GM21447 (cell line): ENCODE measurements around the gene KLHL3.

Source experiments
- ATAC-seq: cut with Tn5 transposase; IDR thresholded peaks from one replicate; pipeline ENCODE4 v1.9.1; 2021; ENCODE audit not compliant: unreplicated experiment

KLHL3 gene

DNA sequence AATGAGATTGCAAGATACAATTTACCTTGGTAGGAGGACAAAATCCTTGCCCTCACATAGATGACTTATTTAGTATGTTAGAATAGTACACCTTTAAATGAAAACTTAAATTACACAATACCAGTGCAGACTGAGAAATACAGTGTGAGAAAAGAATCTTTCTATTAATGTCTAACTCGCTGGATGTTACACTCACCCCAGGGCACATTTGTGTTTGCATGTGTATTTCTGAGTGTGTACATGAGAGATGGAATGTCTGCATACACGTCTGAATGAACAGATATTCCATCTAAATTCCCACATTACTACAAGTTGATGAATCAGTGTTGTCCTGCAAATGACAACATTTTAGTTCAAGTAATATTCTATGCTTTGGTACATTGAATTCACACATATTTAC lies 99.8 kb downstream of the KLHL3 start:
- no peak for ATAC-seq

DNA sequence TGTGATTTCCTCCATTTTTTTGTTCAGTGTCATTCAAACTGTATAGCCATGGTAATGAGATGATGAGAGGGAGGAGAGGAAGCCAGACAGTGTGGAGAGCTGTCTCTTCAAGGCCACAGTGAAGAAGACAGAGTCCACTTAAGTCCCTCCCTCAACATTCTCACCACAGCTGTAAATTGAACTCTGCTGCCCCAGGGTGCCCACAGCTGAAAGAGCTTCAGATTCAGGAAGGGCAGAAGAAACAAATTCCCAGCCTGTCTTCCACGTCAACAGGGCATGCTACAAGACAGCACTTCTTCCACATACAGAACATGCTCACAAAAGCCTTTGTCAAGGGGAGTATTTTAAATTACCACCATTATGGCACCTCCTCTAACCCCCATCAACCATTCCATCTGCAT lies 100.4 kb downstream of the KLHL3 start:
- no peak for ATAC-seq

DNA sequence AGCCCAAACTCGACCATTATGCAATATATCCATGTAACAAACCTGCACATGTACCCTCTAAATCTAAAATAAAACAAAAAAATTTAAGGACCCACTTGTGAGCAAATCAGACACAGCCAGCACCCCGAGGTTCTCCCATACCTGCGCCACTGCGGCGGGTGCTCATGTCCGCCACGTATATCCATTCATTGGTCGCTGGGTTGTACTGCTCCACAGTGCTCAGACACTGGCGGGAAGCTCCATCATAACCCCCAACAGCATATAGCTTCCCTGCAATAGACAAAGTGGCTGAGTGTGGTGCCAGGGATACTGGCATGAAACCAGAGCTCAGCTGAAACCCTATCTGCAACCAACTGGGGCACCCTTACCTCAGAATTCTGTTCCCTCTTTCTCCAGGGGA lies 102.0 kb downstream of the KLHL3 start:
- no peak for ATAC-seq

DNA sequence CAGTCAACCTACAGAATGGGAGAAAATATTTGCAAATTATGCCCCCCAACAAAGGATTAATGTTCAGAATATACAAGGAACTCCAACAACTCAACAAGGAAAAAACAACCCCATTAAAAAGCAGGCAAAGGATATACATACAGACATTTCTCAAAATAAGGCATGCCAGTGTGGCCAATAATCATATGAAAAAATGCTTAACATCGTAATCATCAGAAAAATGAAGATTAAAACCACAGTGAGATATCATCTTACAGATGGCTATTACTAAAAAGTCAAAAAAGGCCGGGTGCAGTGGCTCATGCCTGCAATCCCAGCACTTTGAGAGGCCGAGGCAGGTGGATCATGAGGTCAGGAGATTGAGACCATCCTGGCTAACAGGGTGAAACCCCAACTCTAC lies 103.2 kb downstream of the KLHL3 start:
- no peak for ATAC-seq

DNA sequence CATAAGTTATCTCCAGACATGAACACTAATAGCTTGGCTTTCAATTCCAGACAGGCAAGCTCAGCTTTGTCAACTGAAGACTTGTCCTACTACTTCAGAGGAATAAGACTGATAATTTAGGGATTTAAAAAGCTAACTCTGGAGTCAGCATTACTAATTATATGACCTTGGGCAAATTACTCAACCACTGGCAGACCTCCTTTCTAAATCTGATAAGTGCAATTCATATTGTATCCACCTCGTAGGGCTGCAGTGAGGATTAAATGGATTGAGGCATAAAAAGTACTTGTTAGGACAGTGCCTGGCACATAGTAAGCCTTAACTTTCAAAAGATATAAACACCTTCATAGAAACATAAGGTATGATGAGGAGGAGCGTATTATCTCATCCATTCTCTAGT lies 104.4 kb downstream of the KLHL3 start:
- ATAC-seq = no peak

DNA sequence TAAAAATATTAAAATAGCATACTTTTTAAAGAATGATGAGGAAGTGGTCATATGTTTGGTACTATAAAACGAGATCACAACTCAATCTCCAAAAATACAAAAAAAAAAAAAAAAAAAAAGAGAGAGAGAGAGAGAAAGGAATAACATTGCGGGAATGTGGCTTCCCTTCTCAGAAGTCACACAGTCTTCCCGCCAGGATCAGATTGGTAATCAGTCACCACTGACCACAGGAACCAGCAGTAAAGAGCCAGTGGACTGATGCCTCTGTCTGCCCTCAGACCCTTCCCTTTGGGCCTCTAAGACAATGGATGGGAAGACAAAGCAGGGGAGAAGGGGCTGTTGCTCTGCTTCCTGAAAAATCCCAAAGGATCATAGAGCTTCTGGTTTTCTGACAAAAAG lies 104.9 kb downstream of the KLHL3 start:
- ATAC-seq = no peak

DNA sequence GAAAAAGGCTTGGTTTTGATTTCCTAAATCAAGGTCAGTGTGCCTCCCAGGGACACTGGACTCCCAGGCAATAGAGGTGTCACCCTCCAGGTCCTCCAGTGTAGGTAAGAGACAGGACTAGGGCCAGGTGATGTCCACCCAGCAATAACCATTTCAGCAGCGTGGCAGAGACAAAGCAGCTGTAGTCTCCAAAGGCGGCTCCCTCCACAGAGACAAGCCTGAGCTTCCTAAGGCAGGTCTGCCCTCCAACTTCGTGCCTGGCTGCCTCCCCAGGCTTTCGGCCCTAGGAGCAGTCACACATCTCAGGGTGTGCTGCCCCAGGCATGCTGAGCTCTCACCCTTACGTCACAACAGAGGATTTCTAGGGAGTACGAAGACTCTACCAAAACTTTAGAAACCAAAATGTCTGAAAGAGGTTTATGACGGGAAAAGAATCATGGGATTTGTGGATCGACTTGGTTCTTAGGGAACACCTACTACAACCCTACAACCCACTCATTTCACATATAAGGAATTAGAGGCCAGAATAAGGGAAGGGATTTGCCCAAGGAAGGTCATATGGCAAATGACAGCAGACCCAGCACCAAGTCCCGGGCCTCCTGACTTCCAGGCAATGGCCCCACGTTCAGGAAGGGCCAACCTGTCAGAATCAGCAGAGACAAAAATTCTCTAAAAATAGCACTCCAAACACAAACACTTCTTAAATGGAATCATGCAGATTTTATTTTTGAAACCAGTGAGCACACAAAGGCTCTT lies 105.5 kb downstream of the KLHL3 start:
- no peak for ATAC-seq

DNA sequence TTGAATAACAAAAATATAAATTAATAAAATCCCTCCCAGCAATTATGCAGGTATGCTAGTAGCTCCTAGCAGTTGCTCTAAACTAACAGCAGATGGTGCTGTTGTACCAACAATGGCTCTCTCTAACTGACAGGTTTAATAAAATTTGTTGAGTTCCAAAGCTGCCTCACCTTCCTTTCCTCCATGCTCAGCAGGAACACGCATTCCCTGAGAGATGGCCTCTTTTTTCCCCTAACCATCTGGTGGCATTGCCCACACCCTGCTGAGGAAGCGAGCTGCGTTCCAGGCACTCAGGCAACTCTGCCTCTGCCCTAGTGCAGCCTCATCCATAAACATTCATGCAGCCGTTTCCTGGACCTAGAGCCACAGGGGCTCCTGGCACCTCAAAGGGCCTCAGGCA lies 106.2 kb downstream of the KLHL3 start:
- no peak for ATAC-seq

DNA sequence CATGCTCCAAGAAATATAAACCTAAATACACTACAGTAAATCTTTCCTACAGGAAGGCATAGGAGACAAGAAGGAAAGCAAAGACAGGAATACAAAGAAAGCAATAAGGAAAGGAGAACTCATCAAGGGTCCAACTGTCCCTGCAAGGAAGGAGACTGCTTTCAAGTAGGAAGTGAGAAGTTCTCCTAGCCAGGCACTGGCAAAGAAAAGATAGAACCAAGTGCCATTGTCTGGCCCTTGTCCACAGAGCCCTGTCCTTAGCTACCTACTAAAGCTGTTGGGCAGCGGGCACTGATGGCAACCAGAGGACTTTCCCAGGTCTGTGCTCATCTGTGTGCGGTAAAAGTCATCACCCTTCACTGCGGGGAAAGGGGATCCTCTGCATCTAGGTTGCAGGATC lies 108.2 kb downstream of the KLHL3 start:
- ATAC-seq = no peak

DNA sequence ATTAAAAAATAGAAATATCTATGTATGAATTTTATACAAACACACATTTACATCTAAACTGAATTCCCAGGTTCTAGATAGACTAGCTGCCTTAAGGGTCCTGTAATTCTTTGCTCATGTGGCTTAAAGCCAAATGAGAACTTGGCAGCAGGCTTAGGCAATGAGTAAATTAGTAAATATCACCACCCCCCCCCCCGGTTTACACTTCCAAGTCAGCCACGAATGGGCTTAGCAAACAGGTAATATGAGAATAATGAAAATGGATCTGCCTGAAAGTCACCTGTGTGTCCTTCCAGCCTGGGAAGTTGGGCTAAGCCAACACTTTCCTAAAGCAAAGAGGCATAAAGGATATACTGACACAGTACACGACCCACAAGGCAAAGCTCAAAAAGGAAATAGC lies 108.6 kb downstream of the KLHL3 start:
- no peak for ATAC-seq

DNA sequence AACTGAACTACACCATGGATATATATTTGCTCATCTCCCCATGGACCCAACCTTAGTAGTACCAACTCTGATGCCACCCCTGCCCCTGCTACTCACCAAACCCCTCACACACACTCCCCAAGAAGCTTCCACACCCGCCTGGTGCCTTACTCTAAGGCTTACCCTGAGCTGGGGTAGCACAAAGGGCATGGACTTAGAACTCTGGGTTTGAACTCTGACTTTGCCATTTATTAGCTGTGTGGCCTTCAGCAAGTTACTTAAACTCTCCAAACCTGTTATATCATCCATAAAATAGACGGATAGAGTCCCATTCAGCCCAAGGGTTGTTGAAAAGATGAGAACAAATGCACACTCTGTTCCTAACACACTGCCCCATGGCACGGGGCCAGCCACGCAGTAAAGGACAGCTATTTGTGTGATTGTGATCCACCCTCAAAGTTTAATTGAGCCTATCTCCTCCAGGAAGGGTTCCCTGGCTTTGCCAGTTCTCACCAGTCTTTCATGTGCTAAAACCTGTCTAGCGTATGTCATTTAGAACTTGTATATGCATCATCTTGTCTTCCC lies 111.0 kb downstream of the KLHL3 start:
- no peak for ATAC-seq

DNA sequence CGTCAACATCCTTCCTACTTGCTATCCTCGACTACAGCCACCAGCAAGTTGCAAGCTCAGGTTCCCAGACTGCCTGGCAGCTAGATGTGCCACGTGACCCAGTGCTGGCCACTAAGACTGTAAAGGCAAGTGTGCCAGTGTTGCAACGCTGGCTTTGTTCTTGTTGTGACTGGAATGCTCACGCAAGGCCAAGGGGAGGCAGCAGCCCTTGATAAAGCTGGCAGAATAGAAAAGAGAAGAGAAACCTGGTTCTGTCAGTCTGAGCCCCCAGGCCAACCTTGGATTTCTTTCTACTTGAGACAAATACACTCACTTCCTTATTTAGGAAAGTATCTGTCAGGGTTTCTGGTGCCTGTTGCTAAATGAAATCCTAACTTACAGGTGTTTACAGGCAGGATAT lies 113.0 kb downstream of the KLHL3 start:
- no peak for ATAC-seq

DNA sequence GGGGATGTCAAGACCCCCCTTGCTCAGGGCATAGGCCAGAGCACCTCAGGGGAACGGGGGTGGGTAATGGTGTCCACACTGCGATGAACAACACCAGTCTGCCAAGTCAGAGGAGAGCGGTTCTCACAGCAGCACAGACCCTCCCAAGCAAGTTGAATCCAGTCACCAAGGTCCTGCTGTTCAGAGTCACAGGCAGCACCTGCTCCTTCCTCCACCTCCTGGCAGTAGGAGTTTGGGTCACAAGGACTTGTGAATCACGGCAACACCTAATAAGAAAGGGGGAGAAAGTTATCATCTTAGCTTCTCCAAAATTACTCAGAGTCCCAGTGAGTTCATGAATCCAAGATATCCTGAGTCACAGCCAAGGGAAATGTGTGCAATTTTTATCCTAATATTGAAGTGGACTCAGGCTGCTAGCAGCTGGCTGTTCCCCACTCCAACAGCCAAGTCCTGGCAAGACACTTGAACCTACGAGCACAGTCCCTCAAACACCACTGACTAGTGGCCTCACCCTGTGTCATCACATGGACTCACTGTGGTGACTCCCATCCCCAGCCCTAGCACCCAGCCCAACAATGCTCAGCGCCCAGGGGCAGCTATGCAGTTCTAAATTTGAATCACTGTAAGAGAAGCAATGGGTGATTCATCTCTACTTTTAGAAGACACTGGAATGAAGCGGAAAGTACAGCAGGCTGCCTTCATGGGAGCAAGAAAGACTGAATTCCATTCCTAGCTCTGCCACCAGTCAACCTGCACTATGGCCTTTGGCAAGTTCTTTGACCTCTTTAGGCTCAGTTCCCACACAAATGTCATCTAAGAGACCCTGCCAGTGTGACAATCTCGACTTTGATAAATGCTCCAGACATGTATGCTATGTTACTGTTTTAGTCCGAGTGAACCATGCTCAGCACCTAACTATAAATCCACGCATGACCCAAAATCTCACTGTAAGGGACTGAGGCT lies 113.7 kb downstream of the KLHL3 start:
- ATAC-seq = no peak

DNA sequence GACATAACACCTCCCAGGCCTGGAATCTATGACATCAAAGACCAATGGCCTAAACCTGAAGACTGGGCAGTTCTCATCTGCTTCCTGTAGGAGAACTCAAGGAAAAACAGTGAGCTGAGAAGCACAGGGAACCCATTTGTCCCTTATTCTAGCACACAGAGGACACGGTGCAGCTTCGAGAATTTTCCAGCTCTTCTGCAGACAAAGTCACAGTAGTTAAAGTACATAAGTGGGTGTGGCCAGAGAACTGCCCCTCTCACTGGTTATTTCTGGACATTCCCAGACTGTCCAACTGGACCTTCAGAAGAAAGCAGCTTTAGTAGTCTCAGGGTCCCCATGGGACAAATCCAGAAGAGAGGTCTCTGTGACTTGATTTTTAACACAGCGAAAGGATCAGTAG lies 114.6 kb downstream of the KLHL3 start:
- ATAC-seq = no peak

DNA sequence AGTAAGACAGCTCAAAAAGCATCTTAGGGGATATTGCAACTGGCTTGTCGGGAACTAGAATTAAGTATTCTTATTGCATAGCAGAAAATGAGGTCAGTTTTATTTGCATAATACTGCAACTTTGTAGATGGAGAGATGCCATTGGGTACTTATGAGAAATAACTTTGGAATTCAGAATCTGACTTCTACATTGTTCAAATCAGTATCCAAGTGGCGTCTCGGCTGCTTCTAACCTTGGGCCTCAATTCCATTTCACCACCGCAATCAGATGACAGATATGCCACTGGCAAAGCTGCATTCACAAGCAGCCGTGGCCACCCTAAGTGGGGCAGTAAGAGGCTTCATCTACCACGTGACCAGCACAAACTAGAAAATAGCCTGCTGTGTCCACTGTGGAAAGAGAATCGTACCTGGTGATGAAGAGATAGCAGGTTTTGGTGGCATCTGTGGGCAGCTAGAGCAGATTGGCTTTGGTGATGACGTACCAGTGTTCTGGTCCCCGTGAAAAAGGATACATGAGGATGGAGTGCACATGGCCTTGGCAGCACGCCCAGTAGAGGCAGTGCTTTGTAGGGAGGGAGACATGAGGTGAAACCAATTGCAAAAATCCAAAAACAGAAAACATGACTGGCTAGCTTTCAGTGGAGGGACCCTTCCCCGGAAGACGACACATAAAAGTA lies 116.6 kb downstream of the KLHL3 start:
- no peak for ATAC-seq

DNA sequence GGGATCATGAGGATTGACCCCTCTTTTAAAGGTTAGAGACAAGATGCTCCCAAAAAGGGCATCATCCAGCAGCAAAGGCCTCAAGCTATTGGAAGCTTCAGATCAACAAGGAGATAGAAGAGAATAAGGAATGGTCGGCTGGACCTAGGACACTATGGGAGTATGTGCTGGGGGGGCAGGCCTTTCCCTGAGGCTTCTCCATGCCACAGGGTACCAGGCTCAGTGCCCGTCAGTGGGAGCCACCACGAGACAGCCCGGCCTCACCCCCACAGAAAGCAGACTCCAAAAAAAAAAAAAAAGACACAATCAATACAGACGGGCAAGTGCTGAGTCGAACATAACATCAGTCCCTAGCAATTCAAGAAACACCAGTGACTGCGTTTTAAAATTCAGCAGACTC lies 117.4 kb downstream of the KLHL3 start:
- no peak for ATAC-seq

DNA sequence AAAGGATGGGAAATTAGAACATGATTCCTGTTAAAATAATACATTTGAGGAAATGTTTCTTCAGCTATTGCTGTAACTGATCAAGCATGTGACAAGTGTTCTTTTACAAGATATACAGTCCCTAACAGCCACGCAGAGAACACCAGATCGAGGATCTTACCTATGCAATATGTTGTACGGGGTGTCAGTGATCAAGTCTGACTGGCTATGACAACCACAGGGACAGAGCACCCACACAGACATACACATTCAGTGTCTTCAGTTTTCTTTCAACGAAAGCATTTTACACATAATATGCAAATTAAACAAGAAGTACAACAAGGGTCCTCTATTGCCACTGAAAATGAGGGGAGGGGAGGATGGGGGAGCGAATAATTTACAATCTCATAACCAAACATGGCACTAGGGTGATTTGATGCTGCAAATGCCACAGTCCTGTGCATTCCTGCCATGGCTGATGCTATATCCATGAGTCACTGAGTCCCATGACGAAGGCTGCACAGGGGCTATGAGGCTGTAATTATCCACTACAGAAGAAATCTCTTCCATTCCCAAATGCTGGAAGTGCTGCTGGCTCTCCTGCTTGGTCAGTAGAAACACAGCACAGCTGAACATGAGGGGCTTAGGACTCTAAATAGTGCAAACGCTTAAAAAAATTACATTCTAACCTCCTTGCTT lies 118.2 kb downstream of the KLHL3 start:
- no peak for ATAC-seq

DNA sequence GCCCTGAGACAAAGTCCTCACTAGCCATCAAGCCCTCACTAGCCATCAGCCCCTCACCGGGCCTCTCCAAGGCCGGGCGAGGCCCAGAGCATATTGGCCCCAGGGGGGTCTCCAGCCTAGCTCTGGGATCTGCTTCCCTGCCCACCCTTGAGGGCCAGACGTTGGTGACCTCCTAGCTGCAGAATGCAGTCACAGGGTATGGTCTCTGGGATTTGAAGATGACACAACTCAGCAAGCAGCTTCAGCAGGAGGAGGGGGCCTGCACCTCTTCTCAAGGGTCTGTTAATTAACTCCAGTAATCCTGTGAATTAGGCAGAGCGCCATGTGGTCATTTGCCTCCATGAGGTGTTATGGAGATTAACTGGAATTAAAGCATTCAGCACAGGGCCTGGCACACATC lies 119.8 kb downstream of the KLHL3 start:
- no peak for ATAC-seq

DNA sequence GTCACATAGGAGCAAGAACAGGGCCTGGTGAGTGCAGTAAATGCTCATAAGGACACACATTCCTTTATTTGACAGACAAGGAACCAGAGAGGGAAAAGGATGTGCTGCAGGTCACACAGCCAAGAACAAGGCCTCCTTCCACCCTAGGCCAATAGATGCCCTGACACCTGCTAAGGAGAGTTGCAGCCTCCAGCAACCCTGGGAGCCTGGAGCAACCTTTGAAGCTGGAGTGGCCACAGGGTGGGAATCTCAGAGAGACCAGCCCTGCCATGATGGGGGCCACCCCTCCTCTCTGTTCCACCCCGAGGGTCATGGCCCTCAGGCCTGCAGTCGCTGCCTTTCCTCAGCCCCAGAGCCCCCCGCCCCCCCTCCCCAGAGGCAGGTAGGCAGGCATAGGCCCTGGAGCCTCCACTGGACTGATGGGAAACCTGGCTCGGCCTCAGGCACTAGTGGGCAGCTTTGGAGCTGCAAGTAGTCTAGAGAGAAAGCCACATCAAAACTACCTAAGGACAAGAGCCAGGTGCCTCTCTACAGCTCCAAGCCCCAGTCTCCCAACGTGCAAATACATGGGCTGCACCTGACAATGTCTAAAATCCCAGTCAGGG lies 120.6 kb downstream of the KLHL3 start:
- ATAC-seq = no peak

DNA sequence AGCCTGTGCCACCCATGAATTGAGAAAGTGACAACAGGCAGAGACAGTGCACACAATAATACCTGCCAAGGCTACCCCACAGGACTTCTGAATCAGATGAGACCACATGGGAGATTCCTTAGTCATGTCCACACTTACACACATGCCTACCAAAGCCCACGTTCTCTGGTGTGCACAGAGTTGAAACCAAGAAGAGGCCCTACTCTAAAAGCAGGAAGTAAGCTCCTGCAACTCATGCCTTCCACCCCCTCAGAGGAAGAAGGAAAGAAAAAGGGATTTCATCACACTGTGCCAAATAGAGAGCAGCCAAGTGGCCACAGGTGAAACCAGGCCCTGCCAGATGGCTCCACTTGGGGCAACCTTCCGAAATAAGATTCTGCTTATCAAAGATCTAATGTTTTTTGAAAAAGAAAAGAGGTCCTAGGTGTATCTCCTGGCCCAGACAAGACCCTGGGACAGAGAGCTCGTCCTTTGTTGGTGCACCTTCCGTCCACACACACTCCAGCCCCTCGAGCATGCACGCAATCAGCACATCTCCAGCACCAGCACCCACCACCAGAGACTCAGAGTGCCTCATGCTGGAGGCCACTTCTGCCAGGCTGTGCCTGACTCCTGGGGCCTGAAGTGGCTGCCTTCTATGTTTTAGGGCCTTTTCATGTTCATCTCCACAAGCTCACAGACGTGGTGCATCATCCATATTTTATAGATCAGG lies 122.2 kb downstream of the KLHL3 start:
- no peak for ATAC-seq
